Pancreas (tissue), 10 donors: Measurements from ENCODE around the gene MS4A2. TPM values are rescaled to one million over a fixed set of nuclear protein-coding genes. Genes with fewer than 3 reads are reported as not detected.

ENCODE experiments used
- ATAC-seq, 4 donors: fragments of 200-7000 bp; cut with Tn5 transposase; one replicate each; pipeline versions ENCODE4 v1.8.0 to v1.9.1; 2020; ENCODE audit warnings: mild to moderate bottlenecking in 4 of 4, moderate library complexity in 4 of 4
- DNase-seq, 6 donors: peaks; one replicate each; pipeline ENCODE4 v3.0.0-alpha.2; 2020
- FAIRE-seq: peaks from 2 replicates; lab custom pipeline; 2012; peaks lifted over from hg19 to GRCh38; lab: Jason Lieb, UNC
- H3K27ac ChIP-seq, 4 donors: fragments of 200-600 bp; sonication (generic); 1 replicate in 3 of 4; 2 replicates in 1 of 4; pipeline versions ENCODE4 v1.5.0 to v1.8.0; 2020
- H3K27me3 ChIP-seq, 4 donors: fragments of 200-600 bp; one replicate each; pipeline ENCODE4 v1.8.0; 2021
- H3K36me3 ChIP-seq, 3 donors: fragments of 200-600 bp; sonication (generic) in 1 of 3; one replicate each; pipeline versions ENCODE4 v1.5.0 to v1.8.0; 2020 to 2021
- H3K4me1 ChIP-seq, 3 donors: fragments of 200-600 bp; one replicate each; pipeline ENCODE4 v1.8.0; 2021
- H3K4me3 ChIP-seq, 4 donors: fragments of 200-600 bp; sonication (generic) in 2 of 4; one replicate each; pipeline versions ENCODE4 v1.5.0 to v1.8.0; 2020 to 2021
- H3K9me3 ChIP-seq, 4 donors: fragments of 200-600 bp; one replicate each; pipeline ENCODE4 v1.8.0; 2021
- WGBS, 2 donors: extraction: QIAGEN DNeasy Blood & Tissue Kit; methylation state at CpG; one replicate each; pipeline ENCODE4 v1.1.7; 2013; 5-methylcytosine and 5-hydroxymethylcytosine counted together
- intact Hi-C, 3 donors: fragments of 100-400 bp; cut with DNase I; formaldehyde crosslinking; loops; one replicate each; pipeline versions ENCODE4 v1.11.1 to v1.14.2; 2022
- polyA plus RNA-seq, 2 donors: library from polyadenylated mRNA; stranded (reverse); fragments of 200-250 nt; gene quantifications; one replicate each; pipeline ENCODE4 v1.2.3, GENCODE V29; 2013
- total RNA-seq, 6 donors: library from RNA; stranded (reverse); fragmentation: NEBNext Ultra II Directional in 4 of 6; extraction: Animal tissue kit (Norgen Biotek cat#: 25700) in 4 of 6; gene quantifications; one replicate each; pipeline versions ENCODE4 v1.2.1 to v1.2.4, GENCODE V29; 2021 to 2023
- TF ChIP-seq, protein P1 (sequence below), 4 donors: fragments of 200-600 bp; sonication (generic) in 3 of 4; IDR thresholded peaks; one replicate each; pipeline versions ENCODE4 v1.5.0 to v1.8.0; 2021; ENCODE audit warnings: antibody characterized with exemption in 4 of 4
- donor health status: healthy with polysubstance abuse.
- donor health status: DM: no; HTN: no; CAD: no; lungs with moderate emphysema.
- donor health status: DM: no; HTN: no; CAD: no.
- donor health status: control.
- donor health status: control.
- donor health status: Bipolar disorder and iron deficiency.
- donor health status: DM: yes; HTN: yes; CAD: no.
- donor health status: DM: no; HTN: no; CAD: no.
- donor health status: DM: no; HTN: no; CAD: no.
- donor health status: DM: yes; HTN: yes; CAD: no.

The MS4A2 gene
- total and polyA plus RNA-seq, 8 donors: 0.04 to 0.93 (median 0.35) TPM; not detected in 1

DNA sequence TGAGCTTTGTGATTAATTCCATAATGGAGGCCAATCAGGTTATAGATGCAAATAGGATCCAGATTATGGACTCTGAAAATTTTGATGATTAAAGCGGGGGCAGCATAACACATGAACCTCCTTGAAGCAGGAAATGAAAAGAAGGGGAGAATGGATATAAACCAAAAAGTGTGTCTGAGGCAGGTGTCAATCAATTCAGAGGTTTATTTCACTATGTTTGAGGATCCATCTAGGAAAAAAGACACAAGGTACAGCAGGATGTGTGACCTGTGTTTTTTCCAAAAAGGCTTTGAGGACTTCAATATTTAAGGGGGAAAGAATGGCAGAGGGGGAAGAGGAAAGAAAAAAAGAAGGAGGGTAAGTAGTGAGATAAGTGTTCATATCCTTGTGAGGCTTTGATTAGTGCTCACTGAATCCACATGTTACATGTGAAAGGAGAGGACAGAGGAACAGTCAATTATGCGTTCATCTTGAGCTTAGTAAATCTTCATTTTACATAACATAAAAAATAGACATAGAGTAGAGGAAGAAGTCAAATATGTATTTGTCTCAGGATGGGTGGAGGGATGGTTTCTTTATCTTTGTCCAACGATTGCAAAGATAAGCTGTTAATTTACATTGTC, 34.1 kb downstream of the MS4A2 start:
- H3K27me3 ChIP-seq: no peaks in the 10 kb centered on the region
- TF ChIP-seq, protein P1, sequence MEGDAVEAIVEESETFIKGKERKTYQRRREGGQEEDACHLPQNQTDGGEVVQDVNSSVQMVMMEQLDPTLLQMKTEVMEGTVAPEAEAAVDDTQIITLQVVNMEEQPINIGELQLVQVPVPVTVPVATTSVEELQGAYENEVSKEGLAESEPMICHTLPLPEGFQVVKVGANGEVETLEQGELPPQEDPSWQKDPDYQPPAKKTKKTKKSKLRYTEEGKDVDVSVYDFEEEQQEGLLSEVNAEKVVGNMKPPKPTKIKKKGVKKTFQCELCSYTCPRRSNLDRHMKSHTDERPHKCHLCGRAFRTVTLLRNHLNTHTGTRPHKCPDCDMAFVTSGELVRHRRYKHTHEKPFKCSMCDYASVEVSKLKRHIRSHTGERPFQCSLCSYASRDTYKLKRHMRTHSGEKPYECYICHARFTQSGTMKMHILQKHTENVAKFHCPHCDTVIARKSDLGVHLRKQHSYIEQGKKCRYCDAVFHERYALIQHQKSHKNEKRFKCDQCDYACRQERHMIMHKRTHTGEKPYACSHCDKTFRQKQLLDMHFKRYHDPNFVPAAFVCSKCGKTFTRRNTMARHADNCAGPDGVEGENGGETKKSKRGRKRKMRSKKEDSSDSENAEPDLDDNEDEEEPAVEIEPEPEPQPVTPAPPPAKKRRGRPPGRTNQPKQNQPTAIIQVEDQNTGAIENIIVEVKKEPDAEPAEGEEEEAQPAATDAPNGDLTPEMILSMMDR (IDR thresholded peaks at IDR 0.05): no peak
- no peak overlapping the region for H3K4me3 ChIP-seq
- H3K36me3 ChIP-seq: no peaks in the 10 kb centered on the region
- FAIRE-seq (no peak), ATAC-seq (no peak), DNase-seq (no peak)
- H3K4me1 ChIP-seq: no peaks in the 10 kb centered on the region
- no peaks in the 10 kb centered on the region for H3K9me3 ChIP-seq
- H3K27ac ChIP-seq: no peak overlapping the region
- WGBS, 2 donors: 62 to 69% methylated on average over 3 of the region's 3 CpGs
- intact Hi-C loops: no loop called here

DNA sequence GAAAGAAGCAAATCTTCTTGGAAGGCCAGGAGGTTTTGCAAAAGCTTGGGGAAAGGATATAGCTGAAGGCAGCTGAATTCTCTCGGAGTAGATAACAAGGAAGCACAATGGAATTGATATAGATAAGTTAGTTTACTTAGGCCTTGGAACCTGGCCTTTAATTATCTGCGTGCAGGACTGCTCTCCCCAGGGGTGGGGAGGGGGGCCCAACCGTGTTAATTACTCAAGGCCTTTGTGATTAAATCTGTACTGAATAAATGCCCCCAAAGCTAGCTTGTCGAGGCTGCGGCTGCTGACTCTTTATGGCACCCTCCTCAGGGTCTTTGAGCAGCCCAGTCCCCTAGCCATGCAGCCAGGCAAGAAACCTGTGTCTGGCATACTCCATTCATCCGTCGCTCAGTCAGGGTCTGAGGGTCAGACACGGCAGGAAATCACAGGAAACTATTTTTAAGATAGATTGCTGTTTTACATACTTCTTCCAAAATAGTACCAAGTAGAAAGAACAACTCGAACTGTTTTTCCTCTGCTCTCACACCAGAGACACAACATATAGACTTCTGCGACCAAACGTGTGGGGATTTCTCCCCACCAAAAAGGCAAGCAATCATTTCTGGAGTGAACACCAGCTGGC, 36.5 kb downstream of the MS4A2 start:
- intact Hi-C loops: no loop called here

DNA sequence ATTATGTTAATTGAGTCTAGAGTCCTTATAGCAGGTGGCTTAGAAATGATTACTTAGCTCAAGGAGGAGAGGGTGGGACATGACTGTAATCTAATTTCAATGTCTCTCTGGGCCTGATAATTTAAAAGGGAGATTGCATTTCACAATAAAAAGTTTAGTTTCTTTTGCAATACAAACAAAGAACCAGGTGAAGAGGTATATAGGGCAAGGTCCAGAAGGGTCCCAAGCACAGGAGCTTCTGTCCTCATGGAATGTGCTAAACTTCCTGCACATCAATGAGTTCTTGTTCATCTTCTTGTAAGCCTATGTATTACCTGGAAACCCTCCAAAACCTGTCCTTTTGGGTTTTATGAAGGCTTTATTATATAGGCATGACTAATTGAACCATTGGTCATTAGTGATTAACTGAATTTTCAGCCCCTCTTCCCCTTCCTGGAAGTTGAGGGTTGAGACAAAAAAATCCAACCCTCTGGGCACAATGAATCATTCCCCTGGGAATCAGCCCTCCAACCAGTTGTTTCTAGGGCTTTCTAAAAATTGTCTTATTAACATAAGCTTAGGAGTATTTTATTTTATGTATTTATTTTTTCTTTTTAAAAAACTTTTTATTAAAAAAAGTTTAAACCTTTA, 37.6 kb downstream of the MS4A2 start:
- Histone ChIP-seq H3K9me3 (no peaks in the 10 kb centered on the region), H3K27ac (no peak overlapping the region), H3K4me3 (no peak overlapping the region), H3K4me1 (no peaks in the 10 kb centered on the region), H3K27me3 (no peaks in the 10 kb centered on the region), H3K36me3 (no peaks in the 10 kb centered on the region)
- FAIRE-seq (no peak), DNase-seq (no peak), ATAC-seq (no peak)
- intact Hi-C loops: no loop called here
- TF ChIP-seq, protein P1 (IDR thresholded peaks at IDR 0.05): no peak

More for the DNA sequence above, 36.5 kb downstream of the MS4A2 start:
- no peak overlapping the region for H3K27ac ChIP-seq
- DNase-seq: no peak
- FAIRE-seq: no peak
- H3K9me3 ChIP-seq: no peaks in the 10 kb centered on the region
- H3K4me3 ChIP-seq: no peak overlapping the region
- ATAC-seq: no peak
- H3K27me3 ChIP-seq: no peaks in the 10 kb centered on the region
- no peaks in the 10 kb centered on the region for H3K4me1 ChIP-seq
- TF ChIP-seq, protein P1 (IDR thresholded peaks at IDR 0.05): no peak
- no peaks in the 10 kb centered on the region for H3K36me3 ChIP-seq
- WGBS, 2 donors: 61 to 64% methylated on average over 11 of the region's 11 CpGs

DNA sequence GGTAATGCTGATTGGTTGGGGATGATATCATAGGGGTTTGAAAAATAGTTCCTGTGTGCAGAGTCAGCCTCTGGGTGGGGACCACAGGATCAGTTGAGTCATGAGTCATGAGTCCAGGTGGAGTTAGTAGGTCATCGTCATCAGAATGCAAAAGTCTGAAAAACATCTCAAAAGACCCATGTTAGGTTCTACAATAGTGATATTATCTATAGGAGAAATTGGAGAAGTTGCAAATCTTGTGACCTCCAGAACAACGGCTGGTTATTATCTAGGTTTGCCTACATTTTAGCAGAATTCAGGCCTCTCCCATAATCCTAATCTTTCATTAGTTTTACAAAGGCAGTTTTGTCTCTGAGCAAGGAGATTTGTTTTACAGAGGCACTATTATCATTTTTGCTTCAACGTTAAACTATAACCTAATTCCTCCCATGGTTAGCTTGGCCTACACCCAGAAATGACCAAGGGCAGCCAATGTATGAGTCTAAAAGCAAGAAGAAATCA, 38.9 kb downstream of the MS4A2 start:
- 34 to 35% methylated on average over 3 of the region's 3 CpGs for WGBS, 2 donors
- intact Hi-C loops: no loop called here
- DNase-seq (no peak), ATAC-seq (peak in 2 of 4 donors; percentile 38 to 52), FAIRE-seq (no peak)
- Histone ChIP-seq H3K36me3 (no peaks in the 10 kb centered on the region), H3K4me1 (no peaks in the 10 kb centered on the region), H3K27ac (no peak overlapping the region), H3K4me3 (no peak overlapping the region), H3K27me3 (no peaks in the 10 kb centered on the region), H3K9me3 (no peaks in the 10 kb centered on the region)
- TF ChIP-seq, protein P1 (IDR thresholded peaks at IDR 0.05): no peak
